Keratinocyte (primary cell): Measurements from ENCODE around the gene SACS. TPM values are rescaled to one million over a fixed set of nuclear protein-coding genes. Genes with fewer than 3 reads are reported as not detected.

Source experiments
- DNase-seq: peaks from one replicate; pipeline ENCODE4 v3.0.0-alpha.2; 2011; ENCODE audit warnings: low read depth, missing footprints, low spot score
- FAIRE-seq: peaks from 2 replicates; lab custom pipeline; 2011; peaks lifted over from hg19 to GRCh38; lab: Jason Lieb, UNC
- H2AFZ ChIP-seq: 2 replicates; pipeline ENCODE4 v1.6.0; 2012; ENCODE audit warnings: low read length, control low read depth, inconsistent platforms; ENCODE audit not compliant: control insufficient read depth
- H3K27ac ChIP-seq: 2 replicates; pipeline ENCODE4 v1.5.1; 2011; ENCODE audit warnings: low read length; ENCODE audit not compliant: control insufficient read depth, insufficient read depth
- H3K27me3 ChIP-seq: 3 replicates; pipeline ENCODE4 v1.6.0; 2011; ENCODE audit warnings: low read length; ENCODE audit not compliant: control insufficient read depth, insufficient read depth; ENCODE audit errors: extremely low read depth
- H3K36me3 ChIP-seq, 2 experiments: 2 replicates in 1 of 2; 3 replicates in 1 of 2; pipeline ENCODE4 v1.5.1; 2011; ENCODE audit warnings: low read length in 2 of 2, mild to moderate bottlenecking in 1 of 2; ENCODE audit not compliant: control insufficient read depth in 2 of 2, insufficient read depth in 2 of 2; ENCODE audit errors: extremely low read depth in 1 of 2
- H3K4me1 ChIP-seq: 3 replicates; pipeline ENCODE4 v1.5.1; 2011; ENCODE audit warnings: low read length; ENCODE audit not compliant: control insufficient read depth, insufficient read depth; ENCODE audit errors: extremely low read depth
- H3K4me2 ChIP-seq: 3 replicates; pipeline ENCODE4 v1.6.0; 2011; ENCODE audit warnings: low read depth, low read length; ENCODE audit not compliant: control insufficient read depth, insufficient read depth; ENCODE audit errors: extremely low read depth
- H3K4me3 ChIP-seq, 3 experiments: fragments of 200-600 bp in 1 of 3; sonication (generic) in 1 of 3; 2 replicates in 2 of 3; 3 replicates in 1 of 3; pipeline ENCODE4 v1.5.1; 2011 to 2016; ENCODE audit warnings: low read length in 3 of 3, mild to moderate bottlenecking in 3 of 3, control low read depth in 2 of 3, inconsistent platforms in 1 of 3, low read depth in 1 of 3, mixed read lengths in 1 of 3, mixed run types in 1 of 3, moderate library complexity in 1 of 3; ENCODE audit not compliant: control insufficient read depth in 2 of 3, insufficient read depth in 2 of 3; ENCODE audit errors: extremely low read depth in 1 of 3
- H3K79me2 ChIP-seq: 2 replicates; pipeline ENCODE4 v1.6.0; 2012; ENCODE audit warnings: low read length; ENCODE audit not compliant: control insufficient read depth, insufficient read depth
- H3K9ac ChIP-seq: 3 replicates; pipeline ENCODE4 v1.6.0; 2011; ENCODE audit warnings: low read length; ENCODE audit not compliant: control insufficient read depth, insufficient read depth; ENCODE audit errors: extremely low read depth
- H3K9me1 ChIP-seq: 3 replicates; pipeline ENCODE4 v1.6.0; 2011; ENCODE audit warnings: low read length; ENCODE audit not compliant: control insufficient read depth, insufficient read depth; ENCODE audit errors: extremely low read depth
- H3K9me3 ChIP-seq: 2 replicates; pipeline ENCODE4 v1.5.1; 2012; ENCODE audit warnings: low read depth, low read length; ENCODE audit not compliant: control insufficient read depth
- H4K20me1 ChIP-seq: 3 replicates; pipeline ENCODE4 v1.6.0; 2011; ENCODE audit warnings: low read length; ENCODE audit not compliant: control insufficient read depth, insufficient read depth; ENCODE audit errors: extremely low read depth
- EZH2 ChIP-seq: IDR thresholded peaks from one replicate; pipeline ENCODE4 v1.6.1; 2012; ENCODE audit warnings: inconsistent platforms, mild to moderate bottlenecking, low read length, moderate library complexity
- dilution Hi-C: fragments of 300-500 bp; cut with MboI; formaldehyde crosslinking; loops from one replicate; pipeline ENCODE4 v1.7.0; 2020; ENCODE audit warnings: low sequenced_read_pairs; ENCODE audit not compliant: extremely low pct_ligation_motif_present
- polyA plus RNA-seq, 5 experiments: library from polyadenylated mRNA; depleted of rRNA in 3 of 5; stranded (reverse) in 3 of 5; stranded (forward) in 1 of 5; unstranded in 1 of 5; fragments of >200 nt; gene quantifications; 1 replicate in 1 of 5; 2 replicates in 3 of 5; 3 replicates in 1 of 5; pipeline versions ENCODE4 v1.2.1 to v1.2.3, GENCODE V29; 2011 to 2012; ENCODE audit warnings: missing spikeins in 2 of 5, low read depth in 1 of 5, low replicate concordance in 1 of 5
- TF ChIP-seq, protein P1 (sequence below), 3 experiments: IDR thresholded peaks in 1 of 3; conservative IDR thresholded peaks in 1 of 3; optimal IDR thresholded peaks in 1 of 3; 2 replicates in 2 of 3; 3 replicates in 1 of 3; pipeline versions ENCODE3 to v1.5.1; 2011; ENCODE audit warnings: low read length in 3 of 3, mild to moderate bottlenecking in 3 of 3, moderate library complexity in 2 of 3, control low read depth in 1 of 3, inconsistent platforms in 1 of 3; ENCODE audit not compliant: insufficient read depth in 2 of 3; ENCODE audit errors: extremely low read depth in 1 of 3

The SACS gene
- polyA plus RNA-seq, 1 donor (not counting 4 experiments of a cell fraction or from before 2014, with no cell fraction given), result 13.5 TPM

GRCh38 chr13:23437916-23438315, 4.4 kb upstream of the SACS start:
- peaks cover 9% of the 10 kb centered on the region for H3K27me3 ChIP-seq
- FAIRE-seq, result no peak
- H3K79me2 ChIP-seq, result no peaks in the 10 kb centered on the region
- H3K27ac ChIP-seq, result no peak overlapping the region
- no peaks in the 10 kb centered on the region for H4K20me1 ChIP-seq
- H2AFZ ChIP-seq, result no peak overlapping the region
- TF ChIP-seq, protein P1, sequence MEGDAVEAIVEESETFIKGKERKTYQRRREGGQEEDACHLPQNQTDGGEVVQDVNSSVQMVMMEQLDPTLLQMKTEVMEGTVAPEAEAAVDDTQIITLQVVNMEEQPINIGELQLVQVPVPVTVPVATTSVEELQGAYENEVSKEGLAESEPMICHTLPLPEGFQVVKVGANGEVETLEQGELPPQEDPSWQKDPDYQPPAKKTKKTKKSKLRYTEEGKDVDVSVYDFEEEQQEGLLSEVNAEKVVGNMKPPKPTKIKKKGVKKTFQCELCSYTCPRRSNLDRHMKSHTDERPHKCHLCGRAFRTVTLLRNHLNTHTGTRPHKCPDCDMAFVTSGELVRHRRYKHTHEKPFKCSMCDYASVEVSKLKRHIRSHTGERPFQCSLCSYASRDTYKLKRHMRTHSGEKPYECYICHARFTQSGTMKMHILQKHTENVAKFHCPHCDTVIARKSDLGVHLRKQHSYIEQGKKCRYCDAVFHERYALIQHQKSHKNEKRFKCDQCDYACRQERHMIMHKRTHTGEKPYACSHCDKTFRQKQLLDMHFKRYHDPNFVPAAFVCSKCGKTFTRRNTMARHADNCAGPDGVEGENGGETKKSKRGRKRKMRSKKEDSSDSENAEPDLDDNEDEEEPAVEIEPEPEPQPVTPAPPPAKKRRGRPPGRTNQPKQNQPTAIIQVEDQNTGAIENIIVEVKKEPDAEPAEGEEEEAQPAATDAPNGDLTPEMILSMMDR (optimal IDR thresholded peaks at IDR 0.05 in 1 of 3, IDR thresholded peaks at IDR 0.05 in 1 of 3, conservative IDR thresholded peaks at IDR 0.05 in 1 of 3; ENCODE audit: extremely low read depth in 1 of 3, insufficient read depth in 2 of 3, low read length in 3 of 3), result no peak
- no peak for TF ChIP-seq EZH2
- H3K9ac ChIP-seq, result no peak overlapping the region
- DNase-seq, result no peak
- H3K4me3 ChIP-seq, result no peak overlapping the region
- dilution Hi-C loops, result no loop called here
- H3K9me1 ChIP-seq, result no peaks in the 10 kb centered on the region
- no peaks in the 10 kb centered on the region for H3K36me3 ChIP-seq
- H3K9me3 ChIP-seq, result no peaks in the 10 kb centered on the region
- no peak overlapping the region for H3K4me2 ChIP-seq
- H3K4me1 ChIP-seq, result no peaks in the 10 kb centered on the region

DNA sequence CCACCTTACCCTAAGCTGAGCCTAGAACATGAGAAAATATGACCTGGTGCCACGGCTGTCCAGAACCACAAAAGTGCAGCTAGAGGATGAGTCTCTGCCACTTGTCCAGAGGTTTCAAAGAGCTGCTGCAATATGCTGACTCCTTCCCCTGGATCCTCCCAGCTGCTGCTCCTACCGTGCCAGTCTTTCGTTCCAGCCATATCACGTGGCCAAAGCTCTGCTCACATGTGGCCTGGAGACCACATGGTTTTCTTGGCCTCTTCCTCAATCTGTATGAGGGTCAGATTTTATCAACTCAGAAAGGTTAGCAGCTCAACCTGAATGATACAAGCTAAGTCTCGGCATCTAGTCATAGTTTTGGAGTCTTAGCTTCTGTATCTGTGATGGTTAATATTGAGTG, 3.2 kb upstream of the SACS start:
- Histone ChIP-seq H3K79me2 (no peaks in the 10 kb centered on the region), H3K4me1 (no peaks in the 10 kb centered on the region), H2AFZ (no peak overlapping the region), H3K27ac (no peak overlapping the region), H3K9me1 (no peaks in the 10 kb centered on the region), H3K36me3 (no peaks in the 10 kb centered on the region), H4K20me1 (no peaks in the 10 kb centered on the region), H3K4me3 (no peak overlapping the region), H3K4me2 (no peak overlapping the region), H3K9ac (no peak overlapping the region), H3K27me3 (peaks cover 9% of the 10 kb centered on the region), H3K9me3 (no peaks in the 10 kb centered on the region)
- TF ChIP-seq, protein P1 (optimal IDR thresholded peaks at IDR 0.05 in 1 of 3, IDR thresholded peaks at IDR 0.05 in 1 of 3, conservative IDR thresholded peaks at IDR 0.05 in 1 of 3; ENCODE audit: extremely low read depth in 1 of 3, insufficient read depth in 2 of 3, low read length in 3 of 3), result no peak
- TF ChIP-seq EZH2, result no peak
- DNase-seq (no peak), FAIRE-seq (no peak)
- dilution Hi-C loops, result no loop called here
